HFFc6 (cell line): Measurements from ENCODE around the gene BIRC6. TPM values are rescaled to one million over a fixed set of nuclear protein-coding genes. Genes with fewer than 3 reads are reported as not detected.
"Not testable (repeated sequence)": the region's sequence is repeated elsewhere in the genome, so short reads cannot be mapped to it uniquely, and the experiment has no call there.

Source experiments
- DNase-seq: peaks from one replicate; pipeline ENCODE4 v3.0.0-alpha.2; 2018
- H3K27ac Mint-ChIP-seq: 2 replicates; pipeline ENCODE4 v1.8.0; 2020; ENCODE audit warnings: mild to moderate bottlenecking, mixed read lengths
- H3K27me3 Mint-ChIP-seq: 2 replicates; pipeline ENCODE4 v1.8.0; 2021; ENCODE audit warnings: mild to moderate bottlenecking, moderate library complexity, mixed read lengths; ENCODE audit not compliant: insufficient read depth
- H3K36me3 Mint-ChIP-seq: 2 replicates; pipeline ENCODE4 v1.8.0; 2021; ENCODE audit warnings: low read depth, mixed read lengths
- H3K4me1 Mint-ChIP-seq: 2 replicates; pipeline ENCODE4 v1.8.0; 2020; ENCODE audit warnings: low read depth, mixed read lengths
- H3K4me3 Mint-ChIP-seq: 2 replicates; pipeline ENCODE4 v1.8.0; 2020; ENCODE audit warnings: mild to moderate bottlenecking, moderate library complexity, mixed read lengths
- H3K9me3 Mint-ChIP-seq: 2 replicates; pipeline ENCODE4 v1.8.0; 2020; ENCODE audit warnings: mild to moderate bottlenecking, mixed read lengths
- total RNA-seq, 6 experiments: library from RNA; stranded (reverse); fragmentation: NEBNext Ultra II Directional; extraction: Animal tissue kit (Norgen Biotek cat#: 25700); gene quantifications; 2 replicates in 1 of 6; 3 replicates in 5 of 6; pipeline ENCODE4 v1.2.3, GENCODE V29; 2021
- TF ChIP-seq, protein P1 (sequence below): fragments of 200-600 bp; sonication (generic); IDR thresholded peaks from 2 replicates; pipeline ENCODE4 v1.5.0; 2021; ENCODE audit warnings: antibody characterized with exemption, mild to moderate bottlenecking

The BIRC6 gene
- total RNA-seq, 6 experiments from 2014 or later: 54.1 to 72.2 (median 57.7) TPM

DNA sequence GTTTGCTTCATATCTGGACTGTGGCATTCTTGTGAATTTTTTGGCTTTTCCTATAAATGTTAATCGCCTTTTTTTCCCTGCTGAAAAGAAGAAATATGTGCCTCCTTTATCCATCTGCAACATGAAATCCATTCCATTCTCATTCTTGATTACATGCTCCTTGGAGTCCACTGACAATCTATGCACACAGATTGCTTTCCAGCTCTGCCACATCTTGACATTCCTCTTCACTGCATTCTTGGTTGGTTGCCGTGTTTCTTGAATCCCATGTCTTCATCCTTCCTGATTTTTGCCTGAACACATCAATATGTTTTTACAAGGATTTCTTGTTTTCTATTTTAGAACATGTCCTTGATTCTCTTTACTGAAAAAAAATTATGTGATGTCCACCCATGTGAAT, 26.7 kb upstream of the BIRC6 start:
- H3K27me3 Mint-ChIP-seq: no peaks in the 10 kb centered on the region
- H3K9me3 Mint-ChIP-seq: no peaks in the 10 kb centered on the region
- H3K4me1 Mint-ChIP-seq: peaks cover 17% of the 10 kb centered on the region
- DNase-seq: peak; percentile 29
- H3K27ac Mint-ChIP-seq: peak overlapping the region; percentile 2; the same call in 1 of the 2 replicates
- H3K4me3 Mint-ChIP-seq: no peak overlapping the region
- TF ChIP-seq, protein P1, sequence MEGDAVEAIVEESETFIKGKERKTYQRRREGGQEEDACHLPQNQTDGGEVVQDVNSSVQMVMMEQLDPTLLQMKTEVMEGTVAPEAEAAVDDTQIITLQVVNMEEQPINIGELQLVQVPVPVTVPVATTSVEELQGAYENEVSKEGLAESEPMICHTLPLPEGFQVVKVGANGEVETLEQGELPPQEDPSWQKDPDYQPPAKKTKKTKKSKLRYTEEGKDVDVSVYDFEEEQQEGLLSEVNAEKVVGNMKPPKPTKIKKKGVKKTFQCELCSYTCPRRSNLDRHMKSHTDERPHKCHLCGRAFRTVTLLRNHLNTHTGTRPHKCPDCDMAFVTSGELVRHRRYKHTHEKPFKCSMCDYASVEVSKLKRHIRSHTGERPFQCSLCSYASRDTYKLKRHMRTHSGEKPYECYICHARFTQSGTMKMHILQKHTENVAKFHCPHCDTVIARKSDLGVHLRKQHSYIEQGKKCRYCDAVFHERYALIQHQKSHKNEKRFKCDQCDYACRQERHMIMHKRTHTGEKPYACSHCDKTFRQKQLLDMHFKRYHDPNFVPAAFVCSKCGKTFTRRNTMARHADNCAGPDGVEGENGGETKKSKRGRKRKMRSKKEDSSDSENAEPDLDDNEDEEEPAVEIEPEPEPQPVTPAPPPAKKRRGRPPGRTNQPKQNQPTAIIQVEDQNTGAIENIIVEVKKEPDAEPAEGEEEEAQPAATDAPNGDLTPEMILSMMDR: no peak
- H3K36me3 Mint-ChIP-seq: no peaks in the 10 kb centered on the region

DNA sequence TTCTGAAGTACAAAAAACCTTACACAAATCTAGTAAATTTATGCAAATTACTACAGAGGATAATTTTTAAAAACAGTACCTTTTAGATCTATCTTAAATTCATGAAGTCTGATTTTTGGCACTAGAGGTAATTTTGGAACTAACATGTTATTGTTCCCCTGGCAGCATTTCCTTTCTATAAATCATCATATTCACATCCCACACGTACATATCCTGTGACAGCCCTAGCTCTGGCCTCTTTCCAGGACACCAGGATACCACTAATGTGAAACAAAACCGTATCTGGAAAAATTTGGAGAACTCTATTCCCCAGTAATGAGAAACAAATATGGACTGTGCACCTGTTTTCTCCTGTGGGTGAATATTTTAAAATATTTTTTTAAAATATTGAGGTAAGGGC, 14.0 kb upstream of the BIRC6 start:
- no peaks in the 10 kb centered on the region for H3K4me1 Mint-ChIP-seq
- H3K27me3 Mint-ChIP-seq: no peaks in the 10 kb centered on the region
- H3K36me3 Mint-ChIP-seq: no peaks in the 10 kb centered on the region
- no peak overlapping the region for H3K27ac Mint-ChIP-seq
- no peak overlapping the region for H3K4me3 Mint-ChIP-seq
- no peaks in the 10 kb centered on the region for H3K9me3 Mint-ChIP-seq
- TF ChIP-seq, protein P1: no peak
- DNase-seq: no peak

DNA sequence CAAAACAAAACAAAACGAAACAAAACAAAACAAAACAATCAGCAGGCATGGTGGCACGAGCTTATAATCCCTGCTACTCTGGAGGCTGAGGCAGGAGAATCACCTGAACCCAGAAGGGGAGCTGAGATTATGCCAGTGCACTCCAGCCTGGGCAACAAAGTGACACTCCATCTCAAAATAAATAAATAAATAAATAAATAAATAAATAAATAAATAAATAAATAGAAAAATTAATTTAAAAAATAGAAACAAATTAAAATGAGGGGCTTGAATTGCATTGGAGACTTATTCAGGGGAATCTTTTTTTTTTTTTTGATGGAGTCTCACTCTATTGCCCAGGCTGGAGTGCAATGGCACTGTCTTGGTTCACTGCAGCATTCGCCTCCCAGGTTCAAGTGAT, 6.0 kb upstream of the BIRC6 start:
- not testable (repeated sequence) for H3K4me3 Mint-ChIP-seq, DNase-seq, H3K4me1 Mint-ChIP-seq, H3K36me3 Mint-ChIP-seq, H3K27me3 Mint-ChIP-seq, H3K27ac Mint-ChIP-seq, H3K9me3 Mint-ChIP-seq

- TF ChIP-seq, protein P1: no peak
- DNase-seq: no peak
- Mint-ChIP-seq H3K36me3 (peaks cover 15% of the 10 kb centered on the region), H3K9me3 (no peaks in the 10 kb centered on the region), H3K27ac (peak overlapping the region; percentile 95), H3K4me1 (peaks cover 44% of the 10 kb centered on the region), H3K27me3 (peaks cover 2% of the 10 kb centered on the region; the same call in 1 of the 2 replicates), H3K4me3 (peak overlapping the region; percentile 90)
Measured at GRCh38 chr2:32355976-32356680, 695 bp upstream of the BIRC6 start.

DNA sequence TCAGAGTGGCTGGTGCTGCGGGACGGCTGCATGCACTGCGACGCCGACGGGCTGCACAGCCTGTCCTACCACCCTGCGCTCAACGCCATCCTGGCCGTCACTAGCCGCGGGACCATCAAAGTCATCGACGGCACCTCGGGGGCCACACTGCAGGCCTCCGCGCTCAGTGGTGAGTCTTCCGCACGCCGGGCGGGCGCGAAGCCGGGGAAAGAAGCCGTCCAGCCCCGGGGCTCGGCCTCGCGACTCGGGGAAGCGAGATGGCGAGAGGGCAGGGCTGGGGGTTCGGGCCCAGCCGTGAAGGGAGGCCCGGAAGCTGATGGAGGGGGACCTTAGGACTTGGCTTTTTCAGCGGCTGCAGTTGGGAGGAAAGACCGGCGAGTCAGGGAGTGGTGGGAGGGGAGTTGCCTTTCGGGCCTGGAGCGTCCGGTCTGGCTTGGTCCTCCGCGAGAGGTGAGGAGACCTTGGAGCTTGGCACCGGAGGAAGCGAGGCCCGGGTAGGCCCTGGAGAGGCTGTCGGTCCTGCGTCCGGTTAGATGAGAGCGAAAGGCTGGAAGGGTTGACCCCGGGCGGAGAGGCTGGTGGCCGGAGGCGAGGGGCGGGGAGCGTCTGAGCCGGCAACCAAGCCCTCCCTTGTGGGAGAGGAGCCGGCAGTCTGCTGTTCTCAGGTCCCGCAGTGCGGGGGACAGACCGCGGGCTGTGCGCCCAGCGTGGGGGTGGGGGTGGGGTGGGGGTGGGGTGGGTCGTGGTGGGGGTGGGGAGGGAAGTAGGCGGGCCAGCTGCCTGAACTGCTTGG, 691 bp downstream of the BIRC6 start:
- H3K4me1 Mint-ChIP-seq: peaks cover 51% of the 10 kb centered on the region
- peaks cover 22% of the 10 kb centered on the region for H3K36me3 Mint-ChIP-seq
- H3K27ac Mint-ChIP-seq: peak overlapping the region; percentile 77
- peak; percentile 7 for DNase-seq
- H3K4me3 Mint-ChIP-seq: peak overlapping the region; percentile 94
- no peaks in the 10 kb centered on the region for H3K9me3 Mint-ChIP-seq
- TF ChIP-seq, protein P1: no peak
- H3K27me3 Mint-ChIP-seq: peaks cover 2% of the 10 kb centered on the region; the same call in 1 of the 2 replicates

GRCh38 chr2:32358111-32358482, 1.3 kb downstream of the BIRC6 start:
- H3K4me3 Mint-ChIP-seq: peak overlapping the region; percentile 94
- peaks cover 22% of the 10 kb centered on the region for H3K36me3 Mint-ChIP-seq
- DNase-seq: peak; percentile 9
- peaks cover 2% of the 10 kb centered on the region; the same call in 1 of the 2 replicates for H3K27me3 Mint-ChIP-seq
- TF ChIP-seq, protein P1: no peak
- H3K4me1 Mint-ChIP-seq: peaks cover 51% of the 10 kb centered on the region
- peak overlapping the region; percentile 77 for H3K27ac Mint-ChIP-seq
- H3K9me3 Mint-ChIP-seq: no peaks in the 10 kb centered on the region
